HL-60 (cell line): Measurements from ENCODE around the gene MSGN1.

ENCODE experiments used
- DNase-seq, 2 experiments: peaks; one replicate each; pipeline ENCODE4 v3.0.0-alpha.2; 2010 to 2020; ENCODE audit warnings: low read depth in 1 of 2, low spot score in 1 of 2
- H3K27ac ChIP-seq: fragments of 250-450 bp; sonication (Bioruptor Pico); replicated peaks from 2 replicates; pipeline ENCODE4 v1.5.1; 2020; ENCODE audit warnings: mild to moderate bottlenecking, moderate library complexity
- H3K27me3 ChIP-seq: fragments of 250-450 bp; sonication (Bioruptor Pico); 2 replicates; pipeline ENCODE4 v1.5.1; 2021; ENCODE audit warnings: mild to moderate bottlenecking, moderate library complexity; ENCODE audit not compliant: insufficient read depth, poor library complexity, severe bottlenecking
- H3K4me3 ChIP-seq: replicated peaks from 2 replicates; pipeline ENCODE4 v1.5.1; 2011; ENCODE audit warnings: mild to moderate bottlenecking, control low read depth, low read length; ENCODE audit not compliant: insufficient read depth
- GABPA ChIP-seq: IDR thresholded peaks from 2 replicates; pipeline ENCODE4 v1.6.1; 2012; ENCODE audit warnings: low read depth
- POLR2AphosphoS5 ChIP-seq: IDR thresholded peaks from 2 replicates; pipeline ENCODE4 v1.6.1; 2012; ENCODE audit warnings: low read depth
- SPI1 ChIP-seq: IDR thresholded peaks from 2 replicates; pipeline ENCODE4 v1.6.1; 2012; ENCODE audit warnings: low read depth, mild to moderate bottlenecking, borderline replicate concordance
- TF ChIP-seq, protein P1 (sequence below): IDR thresholded peaks from 2 replicates; pipeline ENCODE4 v1.6.1; 2012; ENCODE audit warnings: low read depth; ENCODE audit not compliant: insufficient replicate concordance
- TF ChIP-seq, protein P2 (sequence below): IDR thresholded peaks from one replicate; pipeline ENCODE4 v1.5.1; 2011; ENCODE audit warnings: low read length, control low read depth, inconsistent platforms; ENCODE audit not compliant: insufficient read depth

Gene MSGN1

DNA sequence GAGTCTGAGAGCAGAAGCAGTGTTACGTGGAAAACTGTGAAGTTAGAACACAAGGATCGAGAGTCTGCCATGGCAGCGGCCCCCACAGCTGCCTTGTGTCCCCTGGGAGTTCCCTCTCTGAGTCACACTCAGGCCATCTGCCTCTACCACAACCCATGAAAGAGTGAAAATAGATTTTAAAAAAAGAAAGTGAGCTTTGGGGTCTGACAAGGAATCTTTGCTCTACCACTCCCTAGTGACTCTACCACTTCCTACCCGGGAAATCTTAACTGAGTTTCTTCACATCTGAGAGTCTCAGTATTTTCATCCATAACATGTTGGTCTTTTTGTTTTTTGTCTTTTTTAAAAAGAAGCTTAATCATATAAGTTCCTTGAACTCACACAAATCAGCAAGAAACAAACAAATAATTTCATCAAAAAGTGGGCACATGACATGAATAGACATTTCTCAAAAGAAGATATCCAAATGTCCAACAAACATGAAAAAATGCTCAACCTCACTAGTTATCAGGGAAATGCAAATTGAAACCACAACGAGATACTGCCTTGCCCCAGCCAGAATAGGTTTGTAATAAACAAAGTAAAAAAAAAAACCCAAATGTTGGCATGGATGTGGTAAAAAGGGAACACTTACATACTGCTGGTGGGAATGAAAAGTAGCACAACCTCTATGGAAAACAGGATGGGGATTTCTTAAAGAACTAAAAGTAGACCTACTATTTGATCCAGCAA is 2.4 kb upstream of the MSGN1 start:
- no peak for TF ChIP-seq SPI1
- no peak for TF ChIP-seq GABPA
- TF ChIP-seq, protein P1, sequence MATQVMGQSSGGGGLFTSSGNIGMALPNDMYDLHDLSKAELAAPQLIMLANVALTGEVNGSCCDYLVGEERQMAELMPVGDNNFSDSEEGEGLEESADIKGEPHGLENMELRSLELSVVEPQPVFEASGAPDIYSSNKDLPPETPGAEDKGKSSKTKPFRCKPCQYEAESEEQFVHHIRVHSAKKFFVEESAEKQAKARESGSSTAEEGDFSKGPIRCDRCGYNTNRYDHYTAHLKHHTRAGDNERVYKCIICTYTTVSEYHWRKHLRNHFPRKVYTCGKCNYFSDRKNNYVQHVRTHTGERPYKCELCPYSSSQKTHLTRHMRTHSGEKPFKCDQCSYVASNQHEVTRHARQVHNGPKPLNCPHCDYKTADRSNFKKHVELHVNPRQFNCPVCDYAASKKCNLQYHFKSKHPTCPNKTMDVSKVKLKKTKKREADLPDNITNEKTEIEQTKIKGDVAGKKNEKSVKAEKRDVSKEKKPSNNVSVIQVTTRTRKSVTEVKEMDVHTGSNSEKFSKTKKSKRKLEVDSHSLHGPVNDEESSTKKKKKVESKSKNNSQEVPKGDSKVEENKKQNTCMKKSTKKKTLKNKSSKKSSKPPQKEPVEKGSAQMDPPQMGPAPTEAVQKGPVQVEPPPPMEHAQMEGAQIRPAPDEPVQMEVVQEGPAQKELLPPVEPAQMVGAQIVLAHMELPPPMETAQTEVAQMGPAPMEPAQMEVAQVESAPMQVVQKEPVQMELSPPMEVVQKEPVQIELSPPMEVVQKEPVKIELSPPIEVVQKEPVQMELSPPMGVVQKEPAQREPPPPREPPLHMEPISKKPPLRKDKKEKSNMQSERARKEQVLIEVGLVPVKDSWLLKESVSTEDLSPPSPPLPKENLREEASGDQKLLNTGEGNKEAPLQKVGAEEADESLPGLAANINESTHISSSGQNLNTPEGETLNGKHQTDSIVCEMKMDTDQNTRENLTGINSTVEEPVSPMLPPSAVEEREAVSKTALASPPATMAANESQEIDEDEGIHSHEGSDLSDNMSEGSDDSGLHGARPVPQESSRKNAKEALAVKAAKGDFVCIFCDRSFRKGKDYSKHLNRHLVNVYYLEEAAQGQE, result no peak
- TF ChIP-seq POLR2AphosphoS5, result no peak
- TF ChIP-seq, protein P2, sequence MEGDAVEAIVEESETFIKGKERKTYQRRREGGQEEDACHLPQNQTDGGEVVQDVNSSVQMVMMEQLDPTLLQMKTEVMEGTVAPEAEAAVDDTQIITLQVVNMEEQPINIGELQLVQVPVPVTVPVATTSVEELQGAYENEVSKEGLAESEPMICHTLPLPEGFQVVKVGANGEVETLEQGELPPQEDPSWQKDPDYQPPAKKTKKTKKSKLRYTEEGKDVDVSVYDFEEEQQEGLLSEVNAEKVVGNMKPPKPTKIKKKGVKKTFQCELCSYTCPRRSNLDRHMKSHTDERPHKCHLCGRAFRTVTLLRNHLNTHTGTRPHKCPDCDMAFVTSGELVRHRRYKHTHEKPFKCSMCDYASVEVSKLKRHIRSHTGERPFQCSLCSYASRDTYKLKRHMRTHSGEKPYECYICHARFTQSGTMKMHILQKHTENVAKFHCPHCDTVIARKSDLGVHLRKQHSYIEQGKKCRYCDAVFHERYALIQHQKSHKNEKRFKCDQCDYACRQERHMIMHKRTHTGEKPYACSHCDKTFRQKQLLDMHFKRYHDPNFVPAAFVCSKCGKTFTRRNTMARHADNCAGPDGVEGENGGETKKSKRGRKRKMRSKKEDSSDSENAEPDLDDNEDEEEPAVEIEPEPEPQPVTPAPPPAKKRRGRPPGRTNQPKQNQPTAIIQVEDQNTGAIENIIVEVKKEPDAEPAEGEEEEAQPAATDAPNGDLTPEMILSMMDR, result no peak
- peaks cover 2% of the 10 kb centered on the region for H3K27me3 ChIP-seq
- no peak for DNase-seq
- H3K27ac ChIP-seq, result no peak overlapping the region
- H3K4me3 ChIP-seq, result no peak overlapping the region

- Histone ChIP-seq H3K27me3 (peaks cover 2% of the 10 kb centered on the region), H3K4me3 (no peak overlapping the region), H3K27ac (no peak overlapping the region)
- no peak for DNase-seq
- TF ChIP-seq GABPA, result no peak
- TF ChIP-seq, protein P1, result no peak
- TF ChIP-seq POLR2AphosphoS5, result no peak
- TF ChIP-seq, protein P2, result no peak
- TF ChIP-seq SPI1, result no peak
Measured at GRCh38 chr2:17814601-17815000, 1.7 kb upstream of the MSGN1 start.

- DNase-seq, result no peak
- peaks cover 2% of the 10 kb centered on the region for H3K27me3 ChIP-seq
- no peak overlapping the region for H3K4me3 ChIP-seq
- TF ChIP-seq, protein P2, result no peak
- TF ChIP-seq SPI1 (no peak), GABPA (no peak), POLR2AphosphoS5 (no peak)
- TF ChIP-seq, protein P1, result no peak
- no peak overlapping the region for H3K27ac ChIP-seq
Measured at GRCh38 chr2:17815468-17816184, 634 bp upstream of the MSGN1 start.
